ENCODE data around the gene FBLN1.

DNA sequence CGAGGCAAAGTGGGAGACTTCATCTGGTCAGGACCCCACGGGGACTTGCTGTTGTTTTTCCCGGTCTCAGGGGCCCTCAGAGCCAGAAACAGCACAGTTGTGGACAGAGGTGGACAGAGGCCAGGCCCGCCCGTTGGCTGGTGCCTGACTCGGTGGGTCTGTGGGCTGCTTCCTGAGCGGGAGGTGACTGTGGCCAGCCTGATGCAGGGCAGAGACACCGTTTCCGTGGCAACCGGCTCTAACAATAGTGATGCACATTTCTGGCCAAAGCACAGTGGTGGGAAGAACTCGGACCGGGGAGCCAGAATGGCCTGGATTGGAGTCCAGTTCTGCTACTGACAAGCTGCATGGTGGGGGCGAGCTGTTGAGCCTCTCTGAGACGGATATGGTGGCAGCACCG lies 110.3 kb downstream of the FBLN1 start:
- TF ChIP-seq POLR2A (IDR thresholded peaks at IDR 0.05; ENCODE audit: borderline replicate concordance, extremely low read depth, insufficient read depth, insufficient read length) (no peak), RAD21 (IDR thresholded peaks at IDR 0.05; ENCODE audit: low read depth) (no peak), ZNF274 (IDR thresholded peaks at IDR 0.05; ENCODE audit: low read depth, low read length) (no peak), YY1 (IDR thresholded peaks at IDR 0.05; ENCODE audit: extremely low read depth, insufficient replicate concordance, low read depth, low read length) (no peak), EZH2 (IDR thresholded peaks at IDR 0.05) (no peak), ZFX (IDR thresholded peaks at IDR 0.05) (no peak), CEBPB (IDR thresholded peaks at IDR 0.05; ENCODE audit: low read depth) (no peak), POLR2AphosphoS5 (IDR thresholded peaks at IDR 0.05; ENCODE audit: low read depth, low read length) (no peak), ZBTB33 (IDR thresholded peaks at IDR 0.05; ENCODE audit: extremely low read depth, insufficient replicate concordance, low read length) (no peak)
- TF ChIP-seq, protein P1, sequence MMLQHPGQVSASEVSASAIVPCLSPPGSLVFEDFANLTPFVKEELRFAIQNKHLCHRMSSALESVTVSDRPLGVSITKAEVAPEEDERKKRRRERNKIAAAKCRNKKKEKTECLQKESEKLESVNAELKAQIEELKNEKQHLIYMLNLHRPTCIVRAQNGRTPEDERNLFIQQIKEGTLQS (IDR thresholded peaks at IDR 0.05), result no peak
- TF ChIP-seq, protein P2, sequence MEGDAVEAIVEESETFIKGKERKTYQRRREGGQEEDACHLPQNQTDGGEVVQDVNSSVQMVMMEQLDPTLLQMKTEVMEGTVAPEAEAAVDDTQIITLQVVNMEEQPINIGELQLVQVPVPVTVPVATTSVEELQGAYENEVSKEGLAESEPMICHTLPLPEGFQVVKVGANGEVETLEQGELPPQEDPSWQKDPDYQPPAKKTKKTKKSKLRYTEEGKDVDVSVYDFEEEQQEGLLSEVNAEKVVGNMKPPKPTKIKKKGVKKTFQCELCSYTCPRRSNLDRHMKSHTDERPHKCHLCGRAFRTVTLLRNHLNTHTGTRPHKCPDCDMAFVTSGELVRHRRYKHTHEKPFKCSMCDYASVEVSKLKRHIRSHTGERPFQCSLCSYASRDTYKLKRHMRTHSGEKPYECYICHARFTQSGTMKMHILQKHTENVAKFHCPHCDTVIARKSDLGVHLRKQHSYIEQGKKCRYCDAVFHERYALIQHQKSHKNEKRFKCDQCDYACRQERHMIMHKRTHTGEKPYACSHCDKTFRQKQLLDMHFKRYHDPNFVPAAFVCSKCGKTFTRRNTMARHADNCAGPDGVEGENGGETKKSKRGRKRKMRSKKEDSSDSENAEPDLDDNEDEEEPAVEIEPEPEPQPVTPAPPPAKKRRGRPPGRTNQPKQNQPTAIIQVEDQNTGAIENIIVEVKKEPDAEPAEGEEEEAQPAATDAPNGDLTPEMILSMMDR (IDR thresholded peaks at IDR 0.05 in 2 of 3, conservative IDR thresholded peaks at IDR 0.05 in 1 of 3; ENCODE audit: borderline replicate concordance in 1 of 3, insufficient read depth in 1 of 3, low read depth in 2 of 3, low read length in 2 of 3), result no peak
- TF ChIP-seq, protein P3, sequence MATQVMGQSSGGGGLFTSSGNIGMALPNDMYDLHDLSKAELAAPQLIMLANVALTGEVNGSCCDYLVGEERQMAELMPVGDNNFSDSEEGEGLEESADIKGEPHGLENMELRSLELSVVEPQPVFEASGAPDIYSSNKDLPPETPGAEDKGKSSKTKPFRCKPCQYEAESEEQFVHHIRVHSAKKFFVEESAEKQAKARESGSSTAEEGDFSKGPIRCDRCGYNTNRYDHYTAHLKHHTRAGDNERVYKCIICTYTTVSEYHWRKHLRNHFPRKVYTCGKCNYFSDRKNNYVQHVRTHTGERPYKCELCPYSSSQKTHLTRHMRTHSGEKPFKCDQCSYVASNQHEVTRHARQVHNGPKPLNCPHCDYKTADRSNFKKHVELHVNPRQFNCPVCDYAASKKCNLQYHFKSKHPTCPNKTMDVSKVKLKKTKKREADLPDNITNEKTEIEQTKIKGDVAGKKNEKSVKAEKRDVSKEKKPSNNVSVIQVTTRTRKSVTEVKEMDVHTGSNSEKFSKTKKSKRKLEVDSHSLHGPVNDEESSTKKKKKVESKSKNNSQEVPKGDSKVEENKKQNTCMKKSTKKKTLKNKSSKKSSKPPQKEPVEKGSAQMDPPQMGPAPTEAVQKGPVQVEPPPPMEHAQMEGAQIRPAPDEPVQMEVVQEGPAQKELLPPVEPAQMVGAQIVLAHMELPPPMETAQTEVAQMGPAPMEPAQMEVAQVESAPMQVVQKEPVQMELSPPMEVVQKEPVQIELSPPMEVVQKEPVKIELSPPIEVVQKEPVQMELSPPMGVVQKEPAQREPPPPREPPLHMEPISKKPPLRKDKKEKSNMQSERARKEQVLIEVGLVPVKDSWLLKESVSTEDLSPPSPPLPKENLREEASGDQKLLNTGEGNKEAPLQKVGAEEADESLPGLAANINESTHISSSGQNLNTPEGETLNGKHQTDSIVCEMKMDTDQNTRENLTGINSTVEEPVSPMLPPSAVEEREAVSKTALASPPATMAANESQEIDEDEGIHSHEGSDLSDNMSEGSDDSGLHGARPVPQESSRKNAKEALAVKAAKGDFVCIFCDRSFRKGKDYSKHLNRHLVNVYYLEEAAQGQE (IDR thresholded peaks at IDR 0.05; ENCODE audit: low read depth), result no peak
- TF ChIP-seq, protein P4, sequence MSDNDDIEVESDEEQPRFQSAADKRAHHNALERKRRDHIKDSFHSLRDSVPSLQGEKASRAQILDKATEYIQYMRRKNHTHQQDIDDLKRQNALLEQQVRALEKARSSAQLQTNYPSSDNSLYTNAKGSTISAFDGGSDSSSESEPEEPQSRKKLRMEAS (IDR thresholded peaks at IDR 0.05), result no peak

All from HCT116 (cell line).